Fibroblast of lung (primary cell): ENCODE data around the gene RNASE4.

Experiments used
- EZH2 ChIP-seq: IDR thresholded peaks from 2 replicates; pipeline ENCODE4 v1.5.1; 2012; ENCODE audit warnings: low read length, control low read depth, mild to moderate bottlenecking; ENCODE audit errors: missing control alignments
- TF ChIP-seq, protein P1 (sequence below), 2 donors: IDR thresholded peaks in 1 of 2; conservative IDR thresholded peaks in 1 of 2; 1 replicate in 1 of 2; 2 replicates in 1 of 2; pipeline ENCODE4 v1.5.1; 2011 to 2012; ENCODE audit warnings: low read length in 2 of 2, control low read depth in 1 of 2, inconsistent platforms in 1 of 2, low read depth in 1 of 2, mild to moderate bottlenecking in 1 of 2

DNA sequence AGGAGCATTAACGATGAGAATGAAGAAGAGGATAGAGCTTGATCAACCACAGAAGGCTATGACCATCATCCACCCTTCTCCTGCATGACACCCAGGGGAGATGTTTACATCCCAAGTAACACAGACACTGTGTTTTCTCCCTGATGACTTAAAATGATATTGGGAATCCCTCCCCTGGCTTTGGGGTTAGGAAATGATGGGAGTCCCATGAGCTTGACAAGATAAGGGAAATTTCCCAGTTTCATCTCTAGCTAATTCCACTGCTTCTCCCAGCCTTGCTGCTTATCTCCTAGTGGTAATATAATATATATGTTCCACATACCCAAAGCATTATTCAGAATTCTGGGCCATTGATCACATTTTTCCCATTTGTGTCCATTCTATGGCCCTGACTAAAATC lies 38.9 kb upstream of the RNASE4 start:
- TF ChIP-seq, protein P1, sequence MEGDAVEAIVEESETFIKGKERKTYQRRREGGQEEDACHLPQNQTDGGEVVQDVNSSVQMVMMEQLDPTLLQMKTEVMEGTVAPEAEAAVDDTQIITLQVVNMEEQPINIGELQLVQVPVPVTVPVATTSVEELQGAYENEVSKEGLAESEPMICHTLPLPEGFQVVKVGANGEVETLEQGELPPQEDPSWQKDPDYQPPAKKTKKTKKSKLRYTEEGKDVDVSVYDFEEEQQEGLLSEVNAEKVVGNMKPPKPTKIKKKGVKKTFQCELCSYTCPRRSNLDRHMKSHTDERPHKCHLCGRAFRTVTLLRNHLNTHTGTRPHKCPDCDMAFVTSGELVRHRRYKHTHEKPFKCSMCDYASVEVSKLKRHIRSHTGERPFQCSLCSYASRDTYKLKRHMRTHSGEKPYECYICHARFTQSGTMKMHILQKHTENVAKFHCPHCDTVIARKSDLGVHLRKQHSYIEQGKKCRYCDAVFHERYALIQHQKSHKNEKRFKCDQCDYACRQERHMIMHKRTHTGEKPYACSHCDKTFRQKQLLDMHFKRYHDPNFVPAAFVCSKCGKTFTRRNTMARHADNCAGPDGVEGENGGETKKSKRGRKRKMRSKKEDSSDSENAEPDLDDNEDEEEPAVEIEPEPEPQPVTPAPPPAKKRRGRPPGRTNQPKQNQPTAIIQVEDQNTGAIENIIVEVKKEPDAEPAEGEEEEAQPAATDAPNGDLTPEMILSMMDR (conservative IDR thresholded peaks at IDR 0.05 in 1 of 2, IDR thresholded peaks at IDR 0.05 in 1 of 2; ENCODE audit: low read depth in 1 of 2, low read length in 2 of 2): no peak
- TF ChIP-seq EZH2: no peak
